Esophagus muscularis mucosa (tissue), 4 donors: Measurements from ENCODE around the gene WWOX. TPM values are rescaled to one million over a fixed set of nuclear protein-coding genes. Genes with fewer than 3 reads are reported as not detected.
A peak's percentile ranks its signal among the peaks of the same experiment; 100 is the strongest.

ENCODE experiments used
- DNase-seq: peaks from one replicate; pipeline ENCODE4 v3.0.0-alpha.2; 2017; ENCODE audit errors: extremely low spot score
- H3K27ac ChIP-seq, 4 donors: fragments of 200-600 bp; sonication (generic); replicated peaks in 1 of 4; 1 replicate in 3 of 4; 2 replicates in 1 of 4; pipeline ENCODE4 v1.5.1; 2016 to 2019; ENCODE audit warnings: mild to moderate bottlenecking in 1 of 4
- H3K27me3 ChIP-seq, 4 donors: fragments of 200-600 bp; sonication (generic); one replicate each; pipeline versions ENCODE4 v1.5.1 to v1.6.0; 2016 to 2019
- H3K36me3 ChIP-seq, 4 donors: fragments of 200-600 bp; sonication (generic); one replicate each; pipeline ENCODE4 v1.5.1; 2016 to 2019
- H3K4me1 ChIP-seq, 4 donors: fragments of 200-600 bp; sonication (generic); one replicate each; pipeline ENCODE4 v1.5.1; 2016 to 2019
- H3K4me3 ChIP-seq, 4 donors: fragments of 200-600 bp; sonication (generic); 1 replicate in 2 of 4; 2 replicates in 2 of 4; pipeline ENCODE4 v1.5.1; 2016 to 2019; ENCODE audit warnings: mild to moderate bottlenecking in 4 of 4, moderate library complexity in 1 of 4
- H3K9me3 ChIP-seq, 4 donors: fragments of 200-600 bp; sonication (generic); 1 replicate in 3 of 4; 2 replicates in 1 of 4; pipeline ENCODE4 v1.5.1; 2016 to 2019
- CTCF ChIP-seq, 3 experiments: fragments of 200-600 bp in 2 of 3; fragments of 450-650 bp in 1 of 3; sonication (generic) in 2 of 3; IDR thresholded peaks; one replicate each; pipeline ENCODE4 v1.5.1; 2017 to 2019; ENCODE audit warnings: antibody characterized with exemption in 3 of 3, mild to moderate bottlenecking in 2 of 3, moderate library complexity in 1 of 3
- EP300 ChIP-seq: sonication (generic); formaldehyde crosslinking; IDR thresholded peaks from one replicate; pipeline ENCODE4 v1.6.1; 2017; ENCODE audit warnings: antibody characterized with exemption
- POLR2A ChIP-seq: fragments of 450-650 bp; IDR thresholded peaks from one replicate; pipeline ENCODE4 v1.6.1; 2017; ENCODE audit warnings: antibody characterized with exemption, moderate library complexity, mild to moderate bottlenecking, low read depth
- POLR2AphosphoS5 ChIP-seq, 2 donors: sonication (generic); formaldehyde crosslinking; IDR thresholded peaks; one replicate each; pipeline ENCODE4 v1.6.1; 2017; ENCODE audit warnings: antibody characterized with exemption in 2 of 2
- WGBS: methylation state at CpG from one replicate; pipeline ENCODE4 v1.1.5; 2018; 5-methylcytosine and 5-hydroxymethylcytosine counted together
- intact Hi-C: fragments of 100-400 bp; cut with DNase I; formaldehyde crosslinking; loops from one replicate; pipeline ENCODE4 v1.15.1; 2023
- total RNA-seq, 4 donors: library from RNA; depleted of rRNA; stranded (reverse); fragments of >200 nt; gene quantifications; one replicate each; pipeline versions ENCODE4 v1.1.0 to v1.2.1, GENCODE V29; 2016

WWOX gene
- total RNA-seq, 4 donors from 2014 or later = 14.4 to 27.8 (median 15.4) TPM

DNA sequence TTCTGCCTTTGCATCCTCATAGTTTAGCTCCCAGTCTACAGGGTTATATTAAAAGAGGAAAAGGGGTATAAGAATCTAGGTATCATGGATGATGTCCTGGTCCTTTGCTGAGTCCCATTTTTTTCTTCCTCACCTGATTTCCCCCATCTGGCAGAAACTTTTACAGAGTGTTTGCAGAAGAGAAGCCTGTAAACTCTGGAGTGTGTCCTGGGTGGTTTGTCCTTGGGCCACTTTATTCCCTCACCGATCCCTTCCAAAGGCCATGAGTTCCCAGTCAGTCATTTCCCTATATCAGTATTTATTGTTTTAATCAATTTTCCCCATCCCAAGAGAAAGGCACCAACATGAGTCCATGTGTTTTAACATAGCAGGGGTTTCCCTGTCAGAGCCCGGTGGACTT is 638.2 kb downstream of the WWOX start:
- no peaks in the 10 kb centered on the region for H3K36me3 ChIP-seq
- intact Hi-C loops = no loop called here
- no peak for DNase-seq

DNA sequence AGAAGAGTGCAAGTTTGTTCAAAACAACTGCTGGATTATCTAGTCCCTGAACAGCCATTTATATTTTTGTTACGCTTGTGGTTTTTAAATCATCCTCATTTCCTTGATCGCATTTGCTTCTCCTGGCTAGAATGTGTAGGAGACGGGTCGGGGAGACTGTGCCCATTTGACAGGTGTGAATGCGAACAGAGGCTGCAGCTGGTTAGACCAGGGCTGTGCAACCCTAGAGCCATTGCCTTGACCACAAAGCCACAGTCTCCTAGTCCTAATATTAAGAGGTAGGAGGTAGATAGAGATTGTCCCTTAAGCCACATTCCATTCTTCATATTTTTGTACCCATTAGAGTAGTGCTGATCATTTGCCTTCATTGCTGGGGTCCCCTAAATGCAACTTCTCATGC is 639.1 kb downstream of the WWOX start:
- no peak overlapping the region for H3K4me3 ChIP-seq
- no peaks in the 10 kb centered on the region for H3K27me3 ChIP-seq
- TF ChIP-seq POLR2A (no peak), EP300 (no peak), POLR2AphosphoS5 (IDR thresholded peaks at IDR 0.05) (no peak), CTCF (IDR thresholded peaks at IDR 0.05) (no peak)
- intact Hi-C loops = no loop called here
- DNase-seq = no peak
- no peaks in the 10 kb centered on the region for H3K36me3 ChIP-seq
- no peak overlapping the region for H3K27ac ChIP-seq
- no peaks in the 10 kb centered on the region for H3K9me3 ChIP-seq
- WGBS = 93% methylated on average over 5 of the region's 5 CpGs
- no peaks in the 10 kb centered on the region for H3K4me1 ChIP-seq

More for the DNA sequence above, 638.2 kb downstream of the WWOX start:
- Histone ChIP-seq H3K27me3 (no peaks in the 10 kb centered on the region), H3K4me1 (no peaks in the 10 kb centered on the region), H3K27ac (no peak overlapping the region), H3K9me3 (no peaks in the 10 kb centered on the region), H3K4me3 (no peak overlapping the region)
- 100% methylated on average over 2 of the region's 2 CpGs for WGBS
- no peak for TF ChIP-seq POLR2AphosphoS5 (IDR thresholded peaks at IDR 0.05)
- no peak for TF ChIP-seq POLR2A
- no peak for TF ChIP-seq CTCF (IDR thresholded peaks at IDR 0.05)
- no peak for TF ChIP-seq EP300

GRCh38 chr16:78740269-78740668 is 640.8 kb downstream of the WWOX start:
- Histone ChIP-seq H3K36me3 (no peaks in the 10 kb centered on the region), H3K27me3 (no peaks in the 10 kb centered on the region), H3K4me3 (no peak overlapping the region), H3K27ac (no peak overlapping the region), H3K4me1 (peaks cover 0 to 10% (median 9%) of the 10 kb centered on the region in 4 donors), H3K9me3 (no peaks in the 10 kb centered on the region)
- 92% methylated on average over 12 of the region's 12 CpGs for WGBS
- intact Hi-C loops = no loop called here
- no peak for TF ChIP-seq EP300
- TF ChIP-seq POLR2A = no peak
- TF ChIP-seq POLR2AphosphoS5 (IDR thresholded peaks at IDR 0.05) = no peak
- no peak for TF ChIP-seq CTCF (IDR thresholded peaks at IDR 0.05)
- no peak for DNase-seq

- Histone ChIP-seq H3K36me3 (no peaks in the 10 kb centered on the region), H3K9me3 (no peaks in the 10 kb centered on the region), H3K4me1 (peaks cover 0 to 20% (median 15%) of the 10 kb centered on the region in 4 donors), H3K27ac (no peak overlapping the region), H3K27me3 (no peaks in the 10 kb centered on the region), H3K4me3 (peak overlapping the region in 2 of 4 donors; percentile 12 to 28)
- intact Hi-C loops = no loop called here
- TF ChIP-seq POLR2A (no peak), POLR2AphosphoS5 (IDR thresholded peaks at IDR 0.05) (no peak), EP300 (no peak), CTCF (IDR thresholded peaks at IDR 0.05) (no peak)
- 82% methylated on average over 20 of the region's 21 CpGs for WGBS
- DNase-seq = no peak
Observed at GRCh38 chr16:78742501-78743283, 643.2 kb downstream of the WWOX start.
